Glomerular visceral epithelial cell (primary cell): ENCODE results near the gene PIGT.

Experiments
- DNase-seq: peaks from one replicate; pipeline ENCODE4 v3.0.0-alpha.2; 2016; ENCODE audit errors: extremely low spot score

Gene PIGT

GRCh38 chr20:45400346-45401031 is 15.5 kb upstream of the PIGT start:
- DNase-seq = no peak

- DNase-seq = no peak
These were observed 13.0 kb upstream of the PIGT start for GRCh38 chr20:45402946-45403345.

GRCh38 chr20:45404438-45404837 is 11.5 kb upstream of the PIGT start:
- no peak for DNase-seq

- peak; percentile 17 for DNase-seq
These were observed 10.2 kb upstream of the PIGT start for GRCh38 chr20:45405571-45406259.

- DNase-seq = peak; percentile 65
These were observed 9.5 kb upstream of the PIGT start for GRCh38 chr20:45406260-45407066.

GRCh38 chr20:45407067-45407745 is 8.7 kb upstream of the PIGT start:
- DNase-seq = peak; percentile 16

- no peak for DNase-seq
These were observed 7.9 kb upstream of the PIGT start, which contains the start of gene DBNDD2 for GRCh38 chr20:45407783-45408645. Gene DBNDD2, plus strand, starts transcription at chr20:45408289. Its CDS starts 179 bp downstream, at chr20:45408468.

- no peak for DNase-seq
These were observed 7.2 kb upstream of the PIGT start for GRCh38 chr20:45408646-45409213.

- DNase-seq = no peak
These were observed 6.2 kb upstream of the PIGT start for GRCh38 chr20:45409521-45410272.

- DNase-seq = no peak
These were observed 5.1 kb upstream of the PIGT start for GRCh38 chr20:45410887-45411286.

GRCh38 chr20:45412653-45413052 is 3.3 kb upstream of the PIGT start:
- no peak for DNase-seq

GRCh38 chr20:45413479-45413878 is 2.5 kb upstream of the PIGT start:
- no peak for DNase-seq

GRCh38 chr20:45416917-45417316 is 976 bp downstream of the PIGT start:
- DNase-seq = no peak

GRCh38 chr20:45419188-45420091 is 3.5 kb downstream of the PIGT start:
- DNase-seq = peak; percentile 98

- DNase-seq = no peak
These were observed 4.2 kb downstream of the PIGT start for GRCh38 chr20:45420125-45420524.

- DNase-seq = no peak
These were observed 7.8 kb downstream of the PIGT start for GRCh38 chr20:45423700-45424099.

GRCh38 chr20:45425561-45425960 is 9.6 kb downstream of the PIGT start:
- no peak for DNase-seq

- DNase-seq = no peak
These were observed 10.5 kb downstream of the PIGT start for GRCh38 chr20:45426320-45427016.
